ENCODE results near the gene CHSY1. TPM values are rescaled to one million over a fixed set of nuclear protein-coding genes. Genes with fewer than 3 reads are reported as not detected.
A peak's percentile ranks its signal among the peaks of the same experiment; 100 is the strongest.

Gene CHSY1
- total and polyA plus RNA-seq, 2 of the 13 experiments (the other 11 are each of a cell fraction or from before 2014, with no cell fraction given): 13.3 to 13.7 TPM

- TF ChIP-seq ZXDC (CRISPR knock-in tag; IDR thresholded peaks at IDR 0.05) (no peak), IRF1 (CRISPR knock-in tag; IDR thresholded peaks at IDR 0.05; ENCODE audit: low read depth) (no peak), BORCS8-MEF2B (CRISPR knock-in tag; IDR thresholded peaks at IDR 0.05) (no peak)
Measured at GRCh38 chr15:101246391-101246790, 5.5 kb downstream of the CHSY1 start (continued).

DNA sequence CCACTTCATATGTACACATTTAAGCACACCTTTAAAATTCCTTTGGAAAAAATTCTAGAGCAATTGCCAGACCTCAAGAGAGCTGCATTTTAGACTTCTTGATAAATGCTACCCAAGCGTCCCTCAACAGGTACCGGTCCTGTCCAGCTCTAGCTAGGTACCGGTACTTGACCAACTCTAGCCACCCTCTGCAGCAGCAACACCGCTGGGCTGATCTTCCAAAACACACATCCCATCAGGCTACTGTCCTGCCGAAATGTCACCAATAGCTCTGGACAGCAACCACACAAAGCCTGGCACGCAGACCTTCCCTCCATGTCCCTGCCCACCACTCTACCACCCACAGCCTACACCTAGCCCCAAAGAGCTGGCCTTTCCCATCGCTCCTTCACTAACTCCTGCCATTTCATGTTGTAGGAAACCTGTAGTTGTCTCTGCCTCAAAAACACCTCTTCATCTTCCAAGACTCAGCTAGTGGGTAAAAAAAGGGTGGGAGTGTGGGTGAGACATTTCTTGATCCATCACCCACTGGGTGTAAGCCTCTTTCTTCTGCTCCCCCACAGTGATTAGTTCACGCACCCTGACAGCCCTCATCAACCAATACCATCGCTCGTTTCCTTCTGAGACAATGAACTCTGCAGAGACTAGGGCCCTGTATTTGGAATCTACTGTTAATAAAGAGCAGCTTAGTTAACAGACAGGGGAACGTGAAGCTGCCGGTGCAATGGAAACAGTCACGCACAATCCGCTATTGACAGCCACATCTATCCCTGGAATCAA, 6.8 kb downstream of the CHSY1 start:
- no peak for DNase-seq (ENCODE audit: low spot score)
- H3K4me3 ChIP-seq (replicated peaks in 1 of 3; ENCODE audit: insufficient read depth in 1 of 3, low read depth in 2 of 3, low read length in 3 of 3): no peak overlapping the region; a peak in 1 of 6 replicates
- TF ChIP-seq, protein P1, sequence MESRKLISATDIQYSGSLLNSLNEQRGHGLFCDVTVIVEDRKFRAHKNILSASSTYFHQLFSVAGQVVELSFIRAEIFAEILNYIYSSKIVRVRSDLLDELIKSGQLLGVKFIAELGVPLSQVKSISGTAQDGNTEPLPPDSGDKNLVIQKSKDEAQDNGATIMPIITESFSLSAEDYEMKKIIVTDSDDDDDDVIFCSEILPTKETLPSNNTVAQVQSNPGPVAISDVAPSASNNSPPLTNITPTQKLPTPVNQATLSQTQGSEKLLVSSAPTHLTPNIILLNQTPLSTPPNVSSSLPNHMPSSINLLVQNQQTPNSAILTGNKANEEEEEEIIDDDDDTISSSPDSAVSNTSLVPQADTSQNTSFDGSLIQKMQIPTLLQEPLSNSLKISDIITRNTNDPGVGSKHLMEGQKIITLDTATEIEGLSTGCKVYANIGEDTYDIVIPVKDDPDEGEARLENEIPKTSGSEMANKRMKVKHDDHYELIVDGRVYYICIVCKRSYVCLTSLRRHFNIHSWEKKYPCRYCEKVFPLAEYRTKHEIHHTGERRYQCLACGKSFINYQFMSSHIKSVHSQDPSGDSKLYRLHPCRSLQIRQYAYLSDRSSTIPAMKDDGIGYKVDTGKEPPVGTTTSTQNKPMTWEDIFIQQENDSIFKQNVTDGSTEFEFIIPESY (CRISPR knock-in tag; IDR thresholded peaks at IDR 0.05): peak; percentile 19; the same call in 1 of the 2 replicates
- no peak for TF ChIP-seq AKNA (CRISPR knock-in tag; IDR thresholded peaks at IDR 0.05; ENCODE audit: borderline replicate concordance)
- TF ChIP-seq ZNF749 (CRISPR knock-in tag; IDR thresholded peaks at IDR 0.05; ENCODE audit: borderline replicate concordance): no peak
- H3K27me3 ChIP-seq (ENCODE audit: control insufficient read depth in 1 of 2, insufficient read depth in 2 of 2, low read length in 2 of 2): no peaks in the 10 kb centered on the region
- 93% methylated on average over 14 of the region's 14 CpGs for WGBS (ENCODE audit: low lambda C conversion rate)
- peak overlapping the region; percentile 55 for H3K4me2 ChIP-seq (ENCODE audit: low read depth, low read length)
- peak; percentile 42 for ATAC-seq
- H4K20me1 ChIP-seq (ENCODE audit: insufficient read depth, low read length): peaks cover 29% of the 10 kb centered on the region
- intact Hi-C loops (cut with micrococcal nuclease; ENCODE audit: unreplicated experiment) (no loop called here), in situ Hi-C loops (cut with HindIII; ENCODE audit: extremely low pct_ligation_motif_present, low pct_unique_long_range_greater_than_20kb) (no loop called here)
- H3K27ac ChIP-seq (ENCODE audit: extremely low read length, insufficient read depth, low read length): peak overlapping the region; percentile 30
- no peak overlapping the region for H2AFZ ChIP-seq (ENCODE audit: low read length)
- CTCF ChIA-PET (ENCODE audit: low intra/inter-chr PET ratio, low total read pairs): no interaction called here
- no peak overlapping the region for H3K9ac ChIP-seq (ENCODE audit: insufficient read depth, low read depth, low read length)
- H3K36me3 ChIP-seq (replicated peaks in 1 of 2; ENCODE audit: control insufficient read depth in 1 of 2, insufficient read depth in 2 of 2, low read length in 2 of 2): peaks cover 0 to 7% of the 10 kb centered on the region in 2 experiments; a peak in 2 of 5 replicates
- H3K9me3 ChIP-seq (ENCODE audit: low read length): no peaks in the 10 kb centered on the region
- H3K4me1 ChIP-seq (ENCODE audit: insufficient read depth, low read length): peaks cover 82% of the 10 kb centered on the region
- no TSS peak for BruUV-seq (replicated peaks)
- peaks cover 89% of the 10 kb centered on the region for H3K79me2 ChIP-seq (ENCODE audit: insufficient read depth, low read length)
- no peak for FAIRE-seq
- POLR2A ChIA-PET: interaction anchor here (1.3 to 1.7 kb wide), 2 partner anchors 10 to 283 kb away, joined by 3 to 4 read pairs; no protein-coding TSS in a partner anchor

Data from HepG2 (cell line).